Subcutaneous adipose tissue (tissue), 4 donors: Measurements from ENCODE around the gene AQP10. TPM values are rescaled to one million over a fixed set of nuclear protein-coding genes. Genes with fewer than 3 reads are reported as not detected.

ENCODE experiments used
- CTCF ChIP-seq: fragments of 450-650 bp; IDR thresholded peaks from one replicate; pipeline ENCODE4 v1.5.1; 2016; ENCODE audit warnings: low read depth, mild to moderate bottlenecking, control low read depth, antibody characterized with exemption, moderate library complexity
- total RNA-seq, 4 donors: library from RNA; depleted of rRNA; stranded (reverse); fragments of >200 nt; gene quantifications; one replicate each; pipeline ENCODE4 v1.1.0, GENCODE V29; 2016

AQP10 gene
- total RNA-seq, 4 donors from 2014 or later = not detected

GRCh38 chr1:154323493-154323892 is 2.6 kb downstream of the AQP10 start:
- TF ChIP-seq CTCF = no peak

- TF ChIP-seq CTCF = no peak
These were observed 3.3 kb downstream of the AQP10 start for GRCh38 chr1:154324241-154324640.

GRCh38 chr1:154324669-154325582 is 4.0 kb downstream of the AQP10 start, which contains the start of gene ATP8B2:
TSS of gene ATP8B2 (plus strand) at chr1:154325525. CDS start at chr1:154328142, 2,617 bp downstream.
- TF ChIP-seq CTCF = no peak

- no peak for TF ChIP-seq CTCF
These were observed 5.0 kb downstream of the AQP10 start for GRCh38 chr1:154325583-154326545.

- TF ChIP-seq CTCF = no peak
These were observed 5.9 kb downstream of the AQP10 start for GRCh38 chr1:154326546-154327465.

- TF ChIP-seq CTCF = no peak
These were observed 6.8 kb downstream of the AQP10 start for GRCh38 chr1:154327466-154328317.
